PFSK-1 (cell line): ENCODE measurements around the gene TERT.

Experiments
- FOXP2 ChIP-seq: optimal IDR thresholded peaks from 2 replicates; pipeline ENCODE3; 2011; ENCODE audit warnings: borderline replicate concordance, control low read depth, inconsistent platforms; ENCODE audit not compliant: insufficient read depth; ENCODE audit errors: extremely low read length, extremely low read depth
- POLR2AphosphoS5 ChIP-seq: IDR thresholded peaks from 2 replicates; pipeline ENCODE4 v1.6.1; 2012; ENCODE audit warnings: low read depth, mild to moderate bottlenecking, control low read depth, low read length, moderate library complexity
- SIN3A ChIP-seq: IDR thresholded peaks from 2 replicates; pipeline ENCODE4 v1.6.1; 2012; ENCODE audit warnings: mild to moderate bottlenecking, low read length, moderate library complexity, borderline replicate concordance; ENCODE audit not compliant: insufficient read depth
- TAF1 ChIP-seq: IDR thresholded peaks from 2 replicates; pipeline ENCODE4 v1.6.1; 2012; ENCODE audit warnings: low read length, control low read depth, borderline replicate concordance; ENCODE audit not compliant: insufficient read depth
- TF ChIP-seq, protein P1 (sequence below), 2 experiments: IDR thresholded peaks; 2 replicates each; pipeline versions ENCODE4 v1.6.1 to v1.8.0; 2011 to 2012; ENCODE audit warnings: low read depth in 2 of 2, low read length in 2 of 2, control low read depth in 1 of 2, inconsistent platforms in 1 of 2, mild to moderate bottlenecking in 1 of 2, moderate library complexity in 1 of 2; ENCODE audit not compliant: insufficient read depth in 1 of 2

TERT gene

DNA sequence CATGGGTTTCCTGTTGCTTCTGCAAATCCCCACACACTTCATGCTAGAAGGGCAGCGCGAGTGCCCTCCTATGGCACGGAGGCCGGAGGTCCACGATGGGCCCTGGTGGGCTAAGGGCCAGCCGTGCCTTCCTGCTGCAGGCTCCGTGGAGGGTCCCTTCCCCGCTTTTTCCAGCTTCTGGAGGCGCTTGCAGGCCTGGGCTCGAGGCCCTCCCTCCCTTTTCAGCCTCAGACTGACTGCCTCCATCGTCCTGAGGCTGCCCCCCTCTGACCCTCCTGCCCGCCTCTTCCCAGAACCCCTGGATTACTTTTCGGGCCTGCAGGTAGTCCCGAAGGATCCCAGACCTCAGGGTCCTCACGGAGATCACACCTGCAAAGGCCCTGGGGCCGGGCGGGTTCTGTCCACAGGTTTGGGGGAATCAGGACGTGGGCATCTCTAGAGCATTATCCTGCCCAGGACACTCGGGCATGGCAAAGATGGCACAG lies 3.2 kb upstream of the TERT start:
- TF ChIP-seq TAF1 = no peak
- no peak for TF ChIP-seq SIN3A
- TF ChIP-seq, protein P1, sequence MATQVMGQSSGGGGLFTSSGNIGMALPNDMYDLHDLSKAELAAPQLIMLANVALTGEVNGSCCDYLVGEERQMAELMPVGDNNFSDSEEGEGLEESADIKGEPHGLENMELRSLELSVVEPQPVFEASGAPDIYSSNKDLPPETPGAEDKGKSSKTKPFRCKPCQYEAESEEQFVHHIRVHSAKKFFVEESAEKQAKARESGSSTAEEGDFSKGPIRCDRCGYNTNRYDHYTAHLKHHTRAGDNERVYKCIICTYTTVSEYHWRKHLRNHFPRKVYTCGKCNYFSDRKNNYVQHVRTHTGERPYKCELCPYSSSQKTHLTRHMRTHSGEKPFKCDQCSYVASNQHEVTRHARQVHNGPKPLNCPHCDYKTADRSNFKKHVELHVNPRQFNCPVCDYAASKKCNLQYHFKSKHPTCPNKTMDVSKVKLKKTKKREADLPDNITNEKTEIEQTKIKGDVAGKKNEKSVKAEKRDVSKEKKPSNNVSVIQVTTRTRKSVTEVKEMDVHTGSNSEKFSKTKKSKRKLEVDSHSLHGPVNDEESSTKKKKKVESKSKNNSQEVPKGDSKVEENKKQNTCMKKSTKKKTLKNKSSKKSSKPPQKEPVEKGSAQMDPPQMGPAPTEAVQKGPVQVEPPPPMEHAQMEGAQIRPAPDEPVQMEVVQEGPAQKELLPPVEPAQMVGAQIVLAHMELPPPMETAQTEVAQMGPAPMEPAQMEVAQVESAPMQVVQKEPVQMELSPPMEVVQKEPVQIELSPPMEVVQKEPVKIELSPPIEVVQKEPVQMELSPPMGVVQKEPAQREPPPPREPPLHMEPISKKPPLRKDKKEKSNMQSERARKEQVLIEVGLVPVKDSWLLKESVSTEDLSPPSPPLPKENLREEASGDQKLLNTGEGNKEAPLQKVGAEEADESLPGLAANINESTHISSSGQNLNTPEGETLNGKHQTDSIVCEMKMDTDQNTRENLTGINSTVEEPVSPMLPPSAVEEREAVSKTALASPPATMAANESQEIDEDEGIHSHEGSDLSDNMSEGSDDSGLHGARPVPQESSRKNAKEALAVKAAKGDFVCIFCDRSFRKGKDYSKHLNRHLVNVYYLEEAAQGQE (IDR thresholded peaks at IDR 0.05; ENCODE audit: insufficient read depth in 1 of 2, low read depth in 2 of 2, low read length in 2 of 2) = no peak
- TF ChIP-seq POLR2AphosphoS5 = no peak
- no peak for TF ChIP-seq FOXP2

DNA sequence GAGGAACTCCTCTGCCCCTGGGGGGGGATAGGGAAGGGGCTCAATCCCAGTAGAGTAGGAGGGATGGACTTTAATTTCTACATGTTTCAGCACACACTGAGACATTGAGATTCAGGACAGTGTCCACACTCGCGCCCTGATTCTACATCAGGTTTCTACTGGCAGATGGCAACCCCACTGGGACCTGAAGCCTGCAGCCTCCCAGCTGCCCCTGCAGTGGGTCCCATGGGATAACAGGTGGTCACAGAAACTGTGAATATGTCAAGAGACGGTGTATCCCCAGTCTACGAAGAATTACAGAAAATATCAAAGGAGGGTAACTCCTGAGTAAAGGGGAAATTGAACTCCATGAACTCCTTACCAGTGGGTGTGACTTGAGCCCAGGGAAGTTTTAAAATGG lies 2.4 kb upstream of the TERT start:
- TF ChIP-seq SIN3A (no peak), FOXP2 (no peak), POLR2AphosphoS5 (no peak), TAF1 (no peak)
- TF ChIP-seq, protein P1 (IDR thresholded peaks at IDR 0.05; ENCODE audit: insufficient read depth in 1 of 2, low read depth in 2 of 2, low read length in 2 of 2) = no peak

DNA sequence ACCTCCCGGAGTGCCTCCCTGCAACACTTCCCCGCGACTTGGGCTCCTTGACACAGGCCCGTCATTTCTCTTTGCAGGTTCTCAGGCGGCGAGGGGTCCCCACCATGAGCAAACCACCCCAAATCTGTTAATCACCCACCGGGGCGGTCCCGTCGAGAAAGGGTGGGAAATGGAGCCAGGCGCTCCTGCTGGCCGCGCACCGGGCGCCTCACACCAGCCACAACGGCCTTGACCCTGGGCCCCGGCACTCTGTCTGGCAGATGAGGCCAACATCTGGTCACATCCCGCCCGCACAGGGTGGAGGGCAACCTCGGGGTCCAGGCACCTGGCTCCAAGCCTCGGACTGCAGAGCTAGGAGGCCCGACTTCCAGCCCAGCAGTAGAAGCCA lies 776 bp upstream of the TERT start:
- TF ChIP-seq, protein P1 (IDR thresholded peaks at IDR 0.05; ENCODE audit: insufficient read depth in 1 of 2, low read depth in 2 of 2, low read length in 2 of 2) = no peak
- no peak for TF ChIP-seq POLR2AphosphoS5
- TF ChIP-seq FOXP2 = no peak
- no peak for TF ChIP-seq SIN3A
- no peak for TF ChIP-seq TAF1

DNA sequence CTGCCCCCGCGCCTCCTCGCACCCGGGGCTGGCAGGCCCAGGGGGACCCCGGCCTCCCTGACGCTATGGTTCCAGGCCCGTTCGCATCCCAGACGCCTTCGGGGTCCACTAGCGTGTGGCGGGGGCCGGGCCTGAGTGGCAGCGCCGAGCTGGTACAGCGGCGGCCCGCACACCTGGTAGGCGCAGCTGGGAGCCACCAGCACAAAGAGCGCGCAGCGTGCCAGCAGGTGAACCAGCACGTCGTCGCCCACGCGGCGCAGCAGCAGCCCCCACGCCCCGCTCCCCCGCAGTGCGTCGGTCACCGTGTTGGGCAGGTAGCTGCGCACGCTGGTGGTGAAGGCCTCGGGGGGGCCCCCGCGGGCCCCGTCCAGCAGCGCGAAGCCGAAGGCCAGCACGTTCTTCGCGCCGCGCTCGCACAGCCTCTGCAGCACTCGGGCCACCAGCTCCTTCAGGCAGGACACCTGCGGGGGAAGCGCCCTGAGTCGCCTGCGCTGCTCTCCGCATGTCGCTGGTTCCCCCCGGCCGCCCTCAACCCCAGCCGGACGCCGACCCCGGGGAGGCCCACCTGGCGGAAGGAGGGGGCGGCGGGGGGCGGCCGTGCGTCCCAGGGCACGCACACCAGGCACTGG lies 548 bp downstream of the TERT start:
- TF ChIP-seq TAF1 (no peak), SIN3A (no peak), FOXP2 (no peak), POLR2AphosphoS5 (no peak)
- TF ChIP-seq, protein P1 (IDR thresholded peaks at IDR 0.05; ENCODE audit: insufficient read depth in 1 of 2, low read depth in 2 of 2, low read length in 2 of 2) = no peak
